Erythroblast (primary cell): ENCODE results near the gene NRN1.

Experiments used
- GATA1 ChIP-seq: IDR thresholded peaks from 2 replicates; pipeline ENCODE4 v1.6.1; 2011; ENCODE audit warnings: low read depth, mild to moderate bottlenecking, control low read depth, low read length, moderate library complexity
- POLR2A ChIP-seq: IDR thresholded peaks from 2 replicates; pipeline ENCODE4 v1.6.1; 2011; ENCODE audit warnings: mild to moderate bottlenecking, low read length

DNA sequence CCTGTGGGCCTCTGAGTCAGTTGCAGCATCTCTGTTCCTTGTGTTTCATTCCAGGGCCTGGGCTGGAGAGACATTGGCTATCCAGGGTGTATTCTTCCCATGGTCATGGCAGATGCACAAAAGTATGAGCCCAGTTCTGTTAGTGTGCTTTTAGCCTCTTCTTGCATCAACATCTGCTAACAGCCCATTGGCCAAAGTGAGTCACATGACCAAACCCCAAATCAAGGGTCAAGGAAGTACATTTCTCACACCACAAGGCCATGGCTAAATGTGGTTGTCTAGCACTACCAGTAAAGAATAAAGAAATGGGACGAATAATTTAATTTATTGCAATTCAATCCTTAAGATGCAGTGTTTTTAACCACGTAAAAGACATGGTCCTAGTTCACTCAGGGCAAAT is 43.9 kb downstream of the NRN1 start:
- no peak for TF ChIP-seq POLR2A
- no peak for TF ChIP-seq GATA1
